ENCODE data around the gene RNPS1. TPM values are rescaled to one million over a fixed set of nuclear protein-coding genes. Genes with fewer than 3 reads are reported as not detected.
"Not testable (repeated sequence)": the region's sequence is repeated elsewhere in the genome, so short reads cannot be mapped to it uniquely, and the experiment has no call there.

RNPS1 gene
- total and polyA plus RNA-seq, 2 donors (not counting 1 experiment from before 2014, with no cell fraction given): 38.1 to 115 TPM

GRCh38 chr16:2243781-2244180, 24.1 kb downstream of the RNPS1 start:
- H3K36me3 ChIP-seq (ENCODE audit: control insufficient read depth, insufficient read depth, low read length): peaks cover 26% of the 10 kb centered on the region
- H3K4me2 ChIP-seq (ENCODE audit: extremely low read depth, insufficient read depth, low read length): no peak overlapping the region
- no peaks in the 10 kb centered on the region for H3K4me1 ChIP-seq (ENCODE audit: control insufficient read depth, extremely low read depth, insufficient read depth, low read length)
- H3K9me3 ChIP-seq (ENCODE audit: control insufficient read depth, insufficient read depth, low read depth, low read length): no peaks in the 10 kb centered on the region
- H4K20me1 ChIP-seq (ENCODE audit: control insufficient read depth, extremely low read depth, insufficient read depth, low read length): no peaks in the 10 kb centered on the region
- peaks cover 2% of the 10 kb centered on the region for H3K79me2 ChIP-seq (ENCODE audit: control insufficient read depth, insufficient read depth, low read length)
- no peak overlapping the region for H3K27ac ChIP-seq (ENCODE audit: insufficient read depth, low read length)
- H3K27me3 ChIP-seq (ENCODE audit: control insufficient read depth, insufficient read depth, low read length): no peaks in the 10 kb centered on the region
- H3K4me3 ChIP-seq (replicated peaks in 1 of 4; ENCODE audit: control extremely low read depth in 1 of 4, insufficient read depth in 1 of 4, low read depth in 3 of 4, low read length in 4 of 4): no peak overlapping the region
- no peak overlapping the region for H3K9ac ChIP-seq (ENCODE audit: insufficient read depth, low read length)
- no peak for DNase-seq (ENCODE audit: low read depth in 2 of 2)
- TF ChIP-seq EZH2 (IDR thresholded peaks at IDR 0.05; ENCODE audit: low read length, missing control alignments): no peak
- no peak for TF ChIP-seq CTCF (conservative IDR thresholded peaks at IDR 0.05 in 1 of 2, IDR thresholded peaks at IDR 0.05 in 1 of 2; ENCODE audit: low read depth in 1 of 2, low read length in 2 of 2)
- H2AFZ ChIP-seq (ENCODE audit: low read length): no peak overlapping the region

GRCh38 chr16:2243031-2243528, 24.8 kb downstream of the RNPS1 start:
- Histone ChIP-seq H3K79me2 (ENCODE audit: control insufficient read depth, insufficient read depth, low read length) (no peaks in the 10 kb centered on the region), H3K4me1 (ENCODE audit: control insufficient read depth, extremely low read depth, insufficient read depth, low read length) (no peaks in the 10 kb centered on the region), H3K4me3 (replicated peaks in 1 of 4; ENCODE audit: control extremely low read depth in 1 of 4, insufficient read depth in 1 of 4, low read depth in 3 of 4, low read length in 4 of 4) (no peak overlapping the region), H3K27me3 (ENCODE audit: control insufficient read depth, insufficient read depth, low read length) (no peaks in the 10 kb centered on the region), H3K36me3 (ENCODE audit: control insufficient read depth, insufficient read depth, low read length) (peaks cover 26% of the 10 kb centered on the region), H3K4me2 (ENCODE audit: extremely low read depth, insufficient read depth, low read length) (no peak overlapping the region), H3K9me3 (ENCODE audit: control insufficient read depth, insufficient read depth, low read depth, low read length) (no peaks in the 10 kb centered on the region), H2AFZ (ENCODE audit: low read length) (no peak overlapping the region), H3K27ac (ENCODE audit: insufficient read depth, low read length) (no peak overlapping the region), H4K20me1 (ENCODE audit: control insufficient read depth, extremely low read depth, insufficient read depth, low read length) (no peaks in the 10 kb centered on the region), H3K9ac (ENCODE audit: insufficient read depth, low read length) (no peak overlapping the region)
- no peak for DNase-seq (ENCODE audit: low read depth in 2 of 2)
- TF ChIP-seq CTCF (conservative IDR thresholded peaks at IDR 0.05 in 1 of 2, IDR thresholded peaks at IDR 0.05 in 1 of 2; ENCODE audit: low read depth in 1 of 2, low read length in 2 of 2) (no peak), EZH2 (IDR thresholded peaks at IDR 0.05; ENCODE audit: low read length, missing control alignments) (no peak)

GRCh38 chr16:2242598-2242997, 25.3 kb downstream of the RNPS1 start:
- no peak for TF ChIP-seq EZH2 (IDR thresholded peaks at IDR 0.05; ENCODE audit: low read length, missing control alignments)
- TF ChIP-seq CTCF (conservative IDR thresholded peaks at IDR 0.05 in 1 of 2, IDR thresholded peaks at IDR 0.05 in 1 of 2; ENCODE audit: low read depth in 1 of 2, low read length in 2 of 2): no peak
- H3K79me2 ChIP-seq (ENCODE audit: control insufficient read depth, insufficient read depth, low read length): no peaks in the 10 kb centered on the region
- H3K4me1 ChIP-seq (ENCODE audit: control insufficient read depth, extremely low read depth, insufficient read depth, low read length): no peaks in the 10 kb centered on the region
- H3K4me3 ChIP-seq (replicated peaks in 1 of 4; ENCODE audit: control extremely low read depth in 1 of 4, insufficient read depth in 1 of 4, low read depth in 3 of 4, low read length in 4 of 4): no peak overlapping the region
- no peak for DNase-seq (ENCODE audit: low read depth in 2 of 2)
- H3K9ac ChIP-seq (ENCODE audit: insufficient read depth, low read length): no peak overlapping the region
- H3K9me3 ChIP-seq (ENCODE audit: control insufficient read depth, insufficient read depth, low read depth, low read length): no peaks in the 10 kb centered on the region
- no peak overlapping the region for H2AFZ ChIP-seq (ENCODE audit: low read length)
- H4K20me1 ChIP-seq (ENCODE audit: control insufficient read depth, extremely low read depth, insufficient read depth, low read length): no peaks in the 10 kb centered on the region
- H3K4me2 ChIP-seq (ENCODE audit: extremely low read depth, insufficient read depth, low read length): no peak overlapping the region
- no peaks in the 10 kb centered on the region for H3K27me3 ChIP-seq (ENCODE audit: control insufficient read depth, insufficient read depth, low read length)
- peaks cover 26% of the 10 kb centered on the region for H3K36me3 ChIP-seq (ENCODE audit: control insufficient read depth, insufficient read depth, low read length)
- H3K27ac ChIP-seq (ENCODE audit: insufficient read depth, low read length): no peak overlapping the region

GRCh38 chr16:2240331-2240730, 27.6 kb downstream of the RNPS1 start:
- H4K20me1 ChIP-seq (ENCODE audit: control insufficient read depth, extremely low read depth, insufficient read depth, low read length); H3K4me2 ChIP-seq (ENCODE audit: extremely low read depth, insufficient read depth, low read length): not testable (repeated sequence)

More at GRCh38 chr16:2240331-2240730, 27.6 kb downstream of the RNPS1 start:
- H3K9me3 ChIP-seq (ENCODE audit: control insufficient read depth, insufficient read depth, low read depth, low read length); H3K27ac ChIP-seq (ENCODE audit: insufficient read depth, low read length); H3K27me3 ChIP-seq (ENCODE audit: control insufficient read depth, insufficient read depth, low read length); H3K4me1 ChIP-seq (ENCODE audit: control insufficient read depth, extremely low read depth, insufficient read depth, low read length); H3K79me2 ChIP-seq (ENCODE audit: control insufficient read depth, insufficient read depth, low read length); H2AFZ ChIP-seq (ENCODE audit: low read length); DNase-seq (ENCODE audit: low read depth in 2 of 2); H3K4me3 ChIP-seq (replicated peaks in 1 of 4; ENCODE audit: control extremely low read depth in 1 of 4, insufficient read depth in 1 of 4, low read depth in 3 of 4, low read length in 4 of 4); H3K9ac ChIP-seq (ENCODE audit: insufficient read depth, low read length): not testable (repeated sequence)
- H3K36me3 ChIP-seq (ENCODE audit: control insufficient read depth, insufficient read depth, low read length): peaks cover 20% of the 10 kb centered on the region

Measured in fibroblast of lung (primary cell).